AG04449 (cell line): Measurements from ENCODE around the gene RPL27.
A peak's percentile ranks its signal among the peaks of the same experiment; 100 is the strongest.

Source experiments
- CTCF ChIA-PET: fragments of 350-600 bp; formaldehyde crosslinking; extraction: SDS; loops from one replicate; lab custom pipeline; 2021; ENCODE audit warnings: antibody characterized with exemption; lab: Yijun Ruan, JAX
- POLR2A ChIA-PET: fragments of 400-600, 350-600 bp; formaldehyde crosslinking; extraction: SDS; loops from one replicate; lab custom pipeline; 2020; ENCODE audit warnings: antibody characterized with exemption, inconsistent platforms; lab: Yijun Ruan, JAX
- DNase-seq: peaks from one replicate; pipeline ENCODE4 v3.0.0-alpha.2; 2010; ENCODE audit warnings: low read depth, low spot score
- H3K4me3 ChIP-seq: 2 replicates; pipeline ENCODE4 v1.5.1; 2011; ENCODE audit warnings: low read depth, mild to moderate bottlenecking, control low read depth, low read length
- CTCF ChIP-seq: IDR thresholded peaks from one replicate; pipeline ENCODE4 v1.5.1; 2011; ENCODE audit warnings: mild to moderate bottlenecking, moderate library complexity, low read length, control low read depth, inconsistent platforms; ENCODE audit not compliant: insufficient read depth; ENCODE audit errors: missing control alignments

The RPL27 gene

GRCh38 chr17:43020030-43020621, 21.9 kb downstream of the RPL27 start:
- POLR2A ChIA-PET, result interaction anchor here (0.6 kb wide), 1 partner anchor 180 kb away, joined by 3 read pairs; no protein-coding TSS in a partner anchor
- DNase-seq, result no peak
- CTCF ChIA-PET, result interaction anchor here (1.3 to 2.2 kb wide), 3 partner anchors 9 to 151 kb away, joined by 3 to 6 read pairs (median 4); partner anchors contain the start of genes NBR1 and RPL27
- no peak for TF ChIP-seq CTCF
- no peak overlapping the region for H3K4me3 ChIP-seq

- no peak for DNase-seq
- no peak for TF ChIP-seq CTCF
- CTCF ChIA-PET, result interaction anchor here (1.3 to 2.2 kb wide), 3 partner anchors 10 to 150 kb away, joined by 3 to 6 read pairs (median 4); partner anchors contain the start of genes NBR1 and RPL27
- peak overlapping the region; percentile 98 for H3K4me3 ChIP-seq
- POLR2A ChIA-PET, result interaction anchor here (0.6 to 2.0 kb wide), 4 partner anchors 14 to 295 kb away, joined by 3 to 13 read pairs (median 8); partner anchors contain the start of genes IFI35 and RPL27
Measured at GRCh38 chr17:43020789-43021740, 22.8 kb downstream of the RPL27 start.

GRCh38 chr17:43021741-43022512, 23.7 kb downstream of the RPL27 start, which contains the start of gene VAT1:
TSS of gene VAT1 (minus strand) at chr17:43022385. CDS start at chr17:43022322, 63 bp downstream.
- CTCF ChIA-PET, result interaction anchor here (1.5 to 2.2 kb wide), 2 partner anchors 24 to 149 kb away, joined by 3 to 6 read pairs; partner anchors contain the start of genes NBR1 and RPL27
- TF ChIP-seq CTCF, result no peak
- peak within 1 kb of the TSS; percentile 98 for H3K4me3 ChIP-seq
- no peak for DNase-seq
- POLR2A ChIA-PET, result interaction anchor here (0.6 to 2.0 kb wide), 4 partner anchors 24 to 1087 kb away, joined by 3 to 13 read pairs (median 7); partner anchors contain the start of gene RPL27

GRCh38 chr17:43024407-43025289, 26.4 kb downstream of the RPL27 start, which contains the start of gene RND2:
TSS of gene RND2 (plus strand) at chr17:43025231. CDS start at chr17:43025348, 117 bp downstream.
- TF ChIP-seq CTCF, result peak; percentile 84
- peak; percentile 56 for DNase-seq
- CTCF ChIA-PET, result interaction anchor here (0.6 to 2.2 kb wide), 33 partner anchors 10 to 315 kb away, joined by 3 to 17 read pairs (median 5); partner anchors contain the start of genes BRCA1 and NBR1
- POLR2A ChIA-PET, result interaction anchor here (0.6 to 1.9 kb wide), 8 partner anchors 18 to 291 kb away, joined by 3 to 14 read pairs (median 4); partner anchors contain the start of genes IFI35, NBR1, RPL27 and TMEM106A
- peak within 1 kb of the TSS; percentile 66 for H3K4me3 ChIP-seq

- peak overlapping the region; percentile 49 for H3K4me3 ChIP-seq
Measured at GRCh38 chr17:43025290-43025657, 27.1 kb downstream of the RPL27 start.

More at GRCh38 chr17:43025290-43025657, 27.1 kb downstream of the RPL27 start:
- TF ChIP-seq CTCF, result no peak
- ChIA-PET POLR2A (interaction anchor here (0.8 kb wide), 1 partner anchor 18 kb away, joined by 3 read pairs; no protein-coding TSS in a partner anchor), CTCF (interaction anchor here (1.4 to 2.2 kb wide), 5 partner anchors 13 to 154 kb away, joined by 3 to 16 read pairs (median 5); partner anchors contain the start of gene NBR1)
- no peak for DNase-seq
